Suprapubic skin (tissue), 4 donors: ENCODE measurements around the gene GRIN2A. TPM values are rescaled to one million over a fixed set of nuclear protein-coding genes. Genes with fewer than 3 reads are reported as not detected.

ENCODE experiments used
- DNase-seq, 2 donors: peaks; one replicate each; pipeline ENCODE4 v3.0.0-alpha.2; 2019; ENCODE audit warnings: low spot score in 2 of 2
- H3K27ac ChIP-seq: fragments of 200-600 bp; sonication (generic); one replicate; pipeline ENCODE4 v1.5.1; 2019
- H3K27me3 ChIP-seq: fragments of 200-600 bp; sonication (generic); one replicate; pipeline ENCODE4 v1.5.1; 2019
- H3K36me3 ChIP-seq: fragments of 200-600 bp; sonication (generic); one replicate; pipeline ENCODE4 v1.5.1; 2019
- H3K4me1 ChIP-seq: fragments of 200-600 bp; sonication (generic); one replicate; pipeline ENCODE4 v1.5.1; 2019
- H3K4me3 ChIP-seq: fragments of 200-600 bp; sonication (generic); one replicate; pipeline ENCODE4 v1.5.1; 2019; ENCODE audit warnings: mild to moderate bottlenecking
- H3K9me3 ChIP-seq: fragments of 200-600 bp; sonication (generic); one replicate; pipeline ENCODE4 v1.5.1; 2019
- EP300 ChIP-seq: sonication (generic); formaldehyde crosslinking; IDR thresholded peaks from one replicate; pipeline ENCODE4 v1.6.1; 2017; ENCODE audit warnings: antibody characterized with exemption
- POLR2A ChIP-seq, 2 donors: fragments of 450-650 bp; IDR thresholded peaks; one replicate each; pipeline ENCODE4 v1.6.1; 2017; ENCODE audit warnings: antibody characterized with exemption in 2 of 2, mild to moderate bottlenecking in 2 of 2, moderate library complexity in 2 of 2
- POLR2AphosphoS5 ChIP-seq, 3 donors: sonication (generic); formaldehyde crosslinking; IDR thresholded peaks; one replicate each; pipeline ENCODE4 v1.6.1; 2017; ENCODE audit warnings: antibody characterized with exemption in 3 of 3
- WGBS: methylation state at CpG from one replicate; pipeline ENCODE4 v1.1.5; 2018; 5-methylcytosine and 5-hydroxymethylcytosine counted together
- total RNA-seq, 4 donors: library from RNA; depleted of rRNA; stranded (reverse); fragments of >200 nt; gene quantifications; one replicate each; pipeline ENCODE4 v1.1.0, GENCODE V29; 2016
- TF ChIP-seq, protein P1 (sequence below), 2 donors: fragments of 200-600 bp in 1 of 2; fragments of 450-650 bp in 1 of 2; sonication (generic) in 1 of 2; IDR thresholded peaks; one replicate each; pipeline ENCODE4 v1.5.1; 2016 to 2019; ENCODE audit warnings: antibody characterized with exemption in 2 of 2, mild to moderate bottlenecking in 1 of 2, moderate library complexity in 1 of 2

Gene GRIN2A
- 1 to 10 TPM in 2 of 4 donors, under 1 TPM in 2; 0.08 to 5.4 (median 1.3) TPM for total RNA-seq

DNA sequence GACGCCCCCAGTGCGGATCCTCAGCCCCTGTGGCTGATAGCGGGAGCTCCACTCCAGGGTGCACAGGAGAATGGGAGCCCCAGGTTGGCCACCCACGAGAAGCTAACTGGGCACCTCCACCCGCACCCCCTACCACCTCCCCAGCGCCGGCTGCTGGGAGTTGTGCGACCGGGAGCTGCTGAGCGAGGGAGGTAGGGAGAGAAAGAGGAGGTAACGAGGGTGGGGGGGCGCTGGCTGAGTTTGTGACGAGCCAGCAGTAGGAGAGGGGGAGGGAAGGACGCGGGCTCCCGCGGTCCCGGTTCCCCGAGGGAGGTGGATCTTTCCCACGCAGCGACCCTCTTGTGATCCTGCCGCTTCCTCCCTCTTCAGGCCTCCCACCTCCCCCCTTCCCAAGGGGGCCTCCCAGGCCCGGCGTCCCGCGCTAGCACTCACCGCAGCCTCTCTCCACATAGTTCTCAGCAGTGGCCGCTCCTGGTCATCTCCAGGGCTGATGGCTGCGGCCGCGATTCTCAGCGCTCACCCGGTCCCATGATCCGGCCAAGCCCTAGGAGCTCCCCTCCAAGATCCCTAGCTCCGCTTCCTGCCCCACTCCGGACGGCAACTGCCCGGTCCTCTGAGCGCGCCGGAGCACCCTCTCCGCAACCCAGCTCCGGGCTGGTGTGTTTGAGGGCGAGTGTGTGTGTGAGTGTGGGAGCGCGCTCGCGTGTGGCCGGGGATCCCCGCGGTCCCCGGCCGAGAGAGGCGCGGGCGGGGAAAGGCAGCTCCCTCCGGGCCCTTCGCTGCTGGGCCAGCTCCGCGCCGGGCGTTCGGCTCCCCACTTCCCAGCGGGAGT lies at the start of gene GRIN2A:
GRIN2A (minus strand) TSS at position 207 of the 832 bp plus-strand sequence. CDS start 2,017 bp downstream, outside the sequence.
- WGBS = 3% methylated on average over 19 of the region's 64 CpGs
- TF ChIP-seq POLR2A (IDR thresholded peaks at IDR 0.05) (no peak), POLR2AphosphoS5 (IDR thresholded peaks at IDR 0.05) (no peak), EP300 (no peak)
- TF ChIP-seq, protein P1, sequence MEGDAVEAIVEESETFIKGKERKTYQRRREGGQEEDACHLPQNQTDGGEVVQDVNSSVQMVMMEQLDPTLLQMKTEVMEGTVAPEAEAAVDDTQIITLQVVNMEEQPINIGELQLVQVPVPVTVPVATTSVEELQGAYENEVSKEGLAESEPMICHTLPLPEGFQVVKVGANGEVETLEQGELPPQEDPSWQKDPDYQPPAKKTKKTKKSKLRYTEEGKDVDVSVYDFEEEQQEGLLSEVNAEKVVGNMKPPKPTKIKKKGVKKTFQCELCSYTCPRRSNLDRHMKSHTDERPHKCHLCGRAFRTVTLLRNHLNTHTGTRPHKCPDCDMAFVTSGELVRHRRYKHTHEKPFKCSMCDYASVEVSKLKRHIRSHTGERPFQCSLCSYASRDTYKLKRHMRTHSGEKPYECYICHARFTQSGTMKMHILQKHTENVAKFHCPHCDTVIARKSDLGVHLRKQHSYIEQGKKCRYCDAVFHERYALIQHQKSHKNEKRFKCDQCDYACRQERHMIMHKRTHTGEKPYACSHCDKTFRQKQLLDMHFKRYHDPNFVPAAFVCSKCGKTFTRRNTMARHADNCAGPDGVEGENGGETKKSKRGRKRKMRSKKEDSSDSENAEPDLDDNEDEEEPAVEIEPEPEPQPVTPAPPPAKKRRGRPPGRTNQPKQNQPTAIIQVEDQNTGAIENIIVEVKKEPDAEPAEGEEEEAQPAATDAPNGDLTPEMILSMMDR (IDR thresholded peaks at IDR 0.05) = no peak
- DNase-seq = no peak
- Histone ChIP-seq H3K36me3 (no peaks in the 10 kb centered on the region), H3K4me1 (peaks cover 26% of the 10 kb centered on the region), H3K9me3 (no peaks in the 10 kb centered on the region), H3K4me3 (peak within 1 kb of the TSS; percentile 41), H3K27me3 (peaks cover 60% of the 10 kb centered on the region), H3K27ac (no peak within 1 kb of the TSS)

DNA sequence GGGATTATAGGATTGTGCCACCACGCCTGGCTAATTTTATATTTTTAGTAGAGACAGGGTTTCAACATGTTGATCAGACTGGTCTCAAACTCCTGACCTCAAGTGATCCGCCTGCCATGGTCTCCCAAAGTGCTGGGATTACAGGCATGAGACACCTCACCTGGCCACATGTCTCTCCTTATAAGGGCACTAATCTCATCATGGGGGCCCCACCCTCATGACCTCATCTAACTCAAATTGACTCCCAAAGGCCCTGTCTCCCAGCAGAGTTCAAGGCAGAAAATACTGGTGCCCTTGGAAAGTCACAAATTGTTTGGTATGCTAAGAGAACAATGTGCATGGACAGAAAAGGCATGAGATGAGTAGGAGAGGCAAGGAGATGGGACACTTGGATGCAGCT lies 49.3 kb upstream of the GRIN2A start:
- WGBS = 90% methylated on average over 2 of the region's 2 CpGs
- no peak overlapping the region for H3K27ac ChIP-seq

DNA sequence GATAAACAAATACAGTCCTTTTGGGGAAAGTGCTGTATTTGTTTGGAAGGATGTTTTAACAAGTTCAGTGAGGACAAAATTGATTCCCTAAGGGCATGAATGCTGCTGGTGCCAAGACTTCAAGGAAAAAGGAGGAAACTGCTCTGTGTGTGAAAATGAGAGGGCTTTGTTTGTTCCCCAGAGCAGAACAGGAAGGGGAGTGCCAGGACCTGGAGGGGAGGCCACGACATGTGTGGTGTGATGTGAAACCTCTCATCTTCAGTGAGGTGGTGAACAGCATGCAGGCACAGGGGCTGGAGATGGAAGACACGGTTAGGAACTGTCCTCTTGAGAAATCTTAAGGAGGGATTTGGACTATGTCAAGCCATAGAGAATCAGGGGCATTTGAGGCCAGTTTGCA lies 46.6 kb upstream of the GRIN2A start:
- TF ChIP-seq, protein P1 (IDR thresholded peaks at IDR 0.05) = no peak
- TF ChIP-seq EP300 = no peak
- TF ChIP-seq POLR2A (IDR thresholded peaks at IDR 0.05) = no peak
- TF ChIP-seq POLR2AphosphoS5 (IDR thresholded peaks at IDR 0.05) = no peak
- Histone ChIP-seq H3K27ac (no peak overlapping the region), H3K9me3 (peaks cover 8% of the 10 kb centered on the region), H3K4me1 (no peaks in the 10 kb centered on the region), H3K36me3 (no peaks in the 10 kb centered on the region), H3K27me3 (peaks cover 5% of the 10 kb centered on the region), H3K4me3 (no peak overlapping the region)
- DNase-seq = no peak
- WGBS = 15% methylated on average over 2 of the region's 2 CpGs

More for the DNA sequence above, 49.3 kb upstream of the GRIN2A start:
- TF ChIP-seq EP300 = no peak
- TF ChIP-seq POLR2A (IDR thresholded peaks at IDR 0.05) = no peak
- TF ChIP-seq, protein P1 (IDR thresholded peaks at IDR 0.05) = no peak
- no peak for TF ChIP-seq POLR2AphosphoS5 (IDR thresholded peaks at IDR 0.05)
- H3K27me3 ChIP-seq = no peaks in the 10 kb centered on the region
- DNase-seq = no peak
- no peaks in the 10 kb centered on the region for H3K4me1 ChIP-seq
- H3K4me3 ChIP-seq = no peak overlapping the region
- peaks cover 8% of the 10 kb centered on the region for H3K9me3 ChIP-seq
- no peaks in the 10 kb centered on the region for H3K36me3 ChIP-seq

DNA sequence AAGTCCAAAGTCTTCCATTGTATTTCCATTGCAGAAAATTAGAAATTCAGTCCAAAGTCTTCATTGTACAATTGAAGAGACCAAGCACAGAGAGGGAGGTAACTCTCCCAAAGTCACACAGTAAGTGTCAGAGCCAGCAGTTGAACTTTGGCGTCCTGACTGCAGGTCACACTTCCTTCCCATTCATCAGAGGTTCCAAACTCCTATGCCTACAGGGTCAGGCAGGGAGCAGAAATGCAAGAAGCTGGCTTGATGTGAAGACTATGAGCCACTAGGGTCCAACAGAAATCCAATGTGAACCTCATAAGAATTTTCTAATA lies 44.7 kb upstream of the GRIN2A start:
- no peak overlapping the region for H3K4me3 ChIP-seq
- no peak for DNase-seq
- TF ChIP-seq POLR2AphosphoS5 (IDR thresholded peaks at IDR 0.05) = no peak
- TF ChIP-seq, protein P1 (IDR thresholded peaks at IDR 0.05) = no peak
- no peak for TF ChIP-seq POLR2A (IDR thresholded peaks at IDR 0.05)
- no peak for TF ChIP-seq EP300
- H3K27me3 ChIP-seq = peaks cover 15% of the 10 kb centered on the region
- H3K9me3 ChIP-seq = no peaks in the 10 kb centered on the region
- H3K4me1 ChIP-seq = no peaks in the 10 kb centered on the region
- H3K36me3 ChIP-seq = no peaks in the 10 kb centered on the region
- 67% methylated on average over 1 of the region's 1 CpG for WGBS
- H3K27ac ChIP-seq = no peak overlapping the region

DNA sequence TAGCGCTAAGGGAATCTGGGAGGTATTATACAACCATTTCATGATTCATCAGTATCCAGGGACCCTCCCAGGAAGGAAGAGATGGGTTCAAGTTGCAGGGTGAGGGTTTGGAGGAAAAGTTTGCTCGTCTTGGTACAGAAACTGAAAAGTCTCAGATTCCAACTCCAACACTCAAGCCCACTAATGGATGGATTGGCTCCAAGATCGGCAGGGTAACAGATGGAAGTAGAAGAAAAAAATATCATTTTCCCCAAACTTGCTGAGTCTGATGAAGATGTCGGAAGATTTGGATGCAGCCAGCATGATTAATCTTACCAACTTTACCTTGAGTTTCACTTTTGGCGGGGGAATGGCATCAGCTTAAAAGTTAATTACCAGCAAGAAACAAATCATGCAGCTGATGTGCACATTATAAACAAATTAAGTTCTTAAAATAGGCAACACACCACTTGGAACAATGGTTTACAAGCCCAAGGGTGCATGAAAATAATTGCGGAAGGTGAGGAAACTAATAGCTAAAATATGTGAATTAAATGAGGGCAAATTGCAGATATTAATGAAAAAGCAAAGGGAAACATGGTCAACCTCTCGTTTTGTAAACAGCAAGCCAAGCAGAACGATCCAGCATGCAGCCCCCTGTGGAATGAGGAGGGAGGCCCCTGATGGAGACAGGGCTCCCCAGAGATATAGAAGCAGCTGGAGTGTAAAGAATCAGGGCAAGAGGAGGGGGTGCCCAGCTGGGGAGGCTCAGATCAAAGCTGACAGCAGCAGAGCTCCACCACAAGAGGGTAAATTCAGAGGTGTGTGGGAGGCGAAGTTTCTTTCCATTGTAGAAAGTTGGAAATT lies 44.1 kb upstream of the GRIN2A start:
- Histone ChIP-seq H3K4me3 (no peak overlapping the region), H3K36me3 (no peaks in the 10 kb centered on the region), H3K9me3 (no peaks in the 10 kb centered on the region), H3K4me1 (no peaks in the 10 kb centered on the region), H3K27me3 (peaks cover 20% of the 10 kb centered on the region), H3K27ac (no peak overlapping the region)
- TF ChIP-seq POLR2AphosphoS5 (IDR thresholded peaks at IDR 0.05) (no peak), POLR2A (IDR thresholded peaks at IDR 0.05) (no peak), EP300 (no peak)
- TF ChIP-seq, protein P1 (IDR thresholded peaks at IDR 0.05) = no peak
- no peak for DNase-seq
- WGBS = 60% methylated on average over 9 of the region's 9 CpGs
